Type B pancreatic cell (in vitro differentiated cells): ENCODE results near the gene MAP7. TPM values are rescaled to one million over a fixed set of nuclear protein-coding genes. Genes with fewer than 3 reads are reported as not detected.

Experiments used
- DNase-seq: peaks from one replicate; pipeline ENCODE4 v3.0.0; 2021; ENCODE audit warnings: mixed read lengths; ENCODE audit not compliant: unreplicated experiment; ENCODE audit errors: extremely low spot score
- H3K27ac Mint-ChIP-seq: 2 replicates; pipeline ENCODE4 v1.8.0; 2021; ENCODE audit warnings: mild to moderate bottlenecking, mixed read lengths
- H3K27me3 Mint-ChIP-seq: 2 replicates; pipeline ENCODE4 v1.8.0; 2021; ENCODE audit warnings: mixed read lengths
- H3K36me3 Mint-ChIP-seq: 2 replicates; pipeline ENCODE4 v1.8.0; 2021; ENCODE audit warnings: mixed read lengths
- H3K4me1 Mint-ChIP-seq: one replicate; pipeline ENCODE4 v1.8.0; 2021; ENCODE audit warnings: mixed read lengths; ENCODE audit not compliant: unreplicated experiment
- H3K4me3 Mint-ChIP-seq: 2 replicates; pipeline ENCODE4 v1.8.0; 2021; ENCODE audit warnings: mild to moderate bottlenecking, mixed read lengths
- H3K9me3 Mint-ChIP-seq: 2 replicates; pipeline ENCODE4 v1.8.0; 2021; ENCODE audit warnings: mixed read lengths
- total RNA-seq: library from RNA; stranded (reverse); gene quantifications from 2 replicates; pipeline ENCODE4 v1.2.1, GENCODE V29; 2021; ENCODE audit warnings: low replicate concordance
- TF ChIP-seq, protein P1 (sequence below): fragments of 200-600 bp; sonication (generic); conservative IDR thresholded peaks from 2 replicates; pipeline ENCODE4 v1.5.0; 2021; ENCODE audit warnings: antibody characterized with exemption, mild to moderate bottlenecking

Gene MAP7
- total RNA-seq, 1 donor from 2014 or later, result 17.8 TPM

DNA sequence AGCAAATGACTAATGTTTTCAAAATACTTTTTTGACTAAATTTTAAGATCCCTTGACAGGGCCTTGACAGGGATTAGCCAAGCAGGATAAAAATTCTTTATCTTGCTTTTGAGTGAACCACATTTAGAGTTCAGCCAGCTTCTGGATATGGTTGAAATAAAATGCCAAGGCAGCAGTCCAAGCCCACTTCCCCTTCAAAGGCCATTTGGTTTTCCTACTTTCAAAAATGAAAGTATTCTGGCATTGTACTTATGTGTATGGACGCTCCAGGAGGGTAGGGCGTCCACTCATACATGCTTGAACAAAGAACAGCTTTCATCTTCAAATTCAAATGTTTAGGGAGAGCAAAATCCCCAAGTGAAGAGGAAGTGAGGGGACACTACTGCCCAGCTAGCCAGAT lies 178.3 kb downstream of the MAP7 start:
- no peak for DNase-seq
- H3K4me3 Mint-ChIP-seq, result no peak overlapping the region
- peaks cover 5% of the 10 kb centered on the region for H3K4me1 Mint-ChIP-seq
- H3K27ac Mint-ChIP-seq, result no peak overlapping the region
- no peaks in the 10 kb centered on the region for H3K27me3 Mint-ChIP-seq
- TF ChIP-seq, protein P1, sequence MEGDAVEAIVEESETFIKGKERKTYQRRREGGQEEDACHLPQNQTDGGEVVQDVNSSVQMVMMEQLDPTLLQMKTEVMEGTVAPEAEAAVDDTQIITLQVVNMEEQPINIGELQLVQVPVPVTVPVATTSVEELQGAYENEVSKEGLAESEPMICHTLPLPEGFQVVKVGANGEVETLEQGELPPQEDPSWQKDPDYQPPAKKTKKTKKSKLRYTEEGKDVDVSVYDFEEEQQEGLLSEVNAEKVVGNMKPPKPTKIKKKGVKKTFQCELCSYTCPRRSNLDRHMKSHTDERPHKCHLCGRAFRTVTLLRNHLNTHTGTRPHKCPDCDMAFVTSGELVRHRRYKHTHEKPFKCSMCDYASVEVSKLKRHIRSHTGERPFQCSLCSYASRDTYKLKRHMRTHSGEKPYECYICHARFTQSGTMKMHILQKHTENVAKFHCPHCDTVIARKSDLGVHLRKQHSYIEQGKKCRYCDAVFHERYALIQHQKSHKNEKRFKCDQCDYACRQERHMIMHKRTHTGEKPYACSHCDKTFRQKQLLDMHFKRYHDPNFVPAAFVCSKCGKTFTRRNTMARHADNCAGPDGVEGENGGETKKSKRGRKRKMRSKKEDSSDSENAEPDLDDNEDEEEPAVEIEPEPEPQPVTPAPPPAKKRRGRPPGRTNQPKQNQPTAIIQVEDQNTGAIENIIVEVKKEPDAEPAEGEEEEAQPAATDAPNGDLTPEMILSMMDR, result no peak
- H3K36me3 Mint-ChIP-seq, result peaks cover 5% of the 10 kb centered on the region
- no peaks in the 10 kb centered on the region for H3K9me3 Mint-ChIP-seq

DNA sequence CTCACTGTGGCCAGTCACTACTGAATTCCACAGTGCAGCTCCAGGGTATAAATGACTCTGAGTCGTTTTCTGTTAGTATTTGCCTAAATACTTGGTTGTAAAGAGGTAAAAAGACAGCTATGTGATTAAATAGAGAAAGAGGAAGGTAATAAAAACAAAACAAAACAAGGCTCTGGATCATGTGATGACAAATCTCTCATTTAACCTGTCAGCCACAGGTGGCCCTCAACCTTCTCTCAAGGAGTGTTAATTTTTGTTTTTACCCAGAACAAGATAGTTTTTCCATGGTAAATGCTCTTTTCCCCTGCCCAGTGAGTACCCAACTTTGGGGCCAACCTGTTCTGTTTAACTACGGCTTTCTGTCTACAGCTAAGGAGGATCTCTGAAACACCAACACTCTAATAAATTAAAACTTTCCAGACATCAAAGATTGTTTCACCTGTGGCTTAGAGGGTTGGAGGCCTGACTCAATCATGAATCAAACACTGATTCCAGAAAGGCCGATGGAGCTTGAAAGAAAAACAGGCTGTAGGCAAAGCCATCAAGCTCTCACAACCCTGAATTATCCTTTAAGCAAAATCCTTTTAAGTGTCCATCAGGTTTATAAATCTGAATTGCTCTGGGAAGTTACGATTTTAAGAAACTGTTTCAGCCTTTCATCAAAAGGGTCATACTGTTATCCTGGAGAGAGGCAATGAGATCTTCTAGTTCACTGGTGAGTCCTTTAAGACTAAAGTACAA lies 179.1 kb downstream of the MAP7 start:
- Mint-ChIP-seq H3K4me1 (peaks cover 5% of the 10 kb centered on the region), H3K4me3 (no peak overlapping the region), H3K27me3 (no peaks in the 10 kb centered on the region), H3K9me3 (no peaks in the 10 kb centered on the region), H3K27ac (no peak overlapping the region), H3K36me3 (peaks cover 5% of the 10 kb centered on the region)
- TF ChIP-seq, protein P1, result no peak
- DNase-seq, result no peak

DNA sequence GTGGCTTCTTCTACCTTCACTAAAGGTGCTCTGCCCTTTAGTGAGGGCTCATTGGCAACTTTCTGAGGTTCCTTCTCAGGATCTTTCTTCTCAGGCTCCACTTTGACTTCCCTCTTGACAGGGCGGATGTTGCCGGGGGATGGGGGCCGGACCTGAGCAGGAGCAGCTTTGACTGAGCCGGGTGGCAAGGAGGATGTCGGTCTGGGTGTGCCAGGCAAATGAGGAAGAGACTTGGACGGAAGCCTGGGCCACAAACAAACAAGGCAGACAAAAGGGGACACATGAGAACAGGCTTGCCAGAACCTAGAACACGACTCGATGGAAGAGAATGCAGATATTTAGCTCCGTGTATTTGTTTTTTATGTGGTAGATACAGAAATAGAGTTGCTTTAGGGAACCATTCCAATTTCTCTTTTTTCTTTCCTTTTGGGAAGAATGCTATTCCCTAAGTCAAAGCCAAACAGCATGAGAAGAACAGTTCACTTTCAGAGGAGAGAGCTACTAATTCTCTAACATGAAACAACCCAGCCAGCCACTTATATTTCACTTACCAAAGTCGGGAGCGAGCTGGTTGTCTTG lies 184.4 kb downstream of the MAP7 start:
- H3K9me3 Mint-ChIP-seq, result no peaks in the 10 kb centered on the region
- H3K27me3 Mint-ChIP-seq, result no peaks in the 10 kb centered on the region
- no peak overlapping the region for H3K4me3 Mint-ChIP-seq
- TF ChIP-seq, protein P1, result no peak
- no peaks in the 10 kb centered on the region for H3K4me1 Mint-ChIP-seq
- H3K36me3 Mint-ChIP-seq, result no peaks in the 10 kb centered on the region
- H3K27ac Mint-ChIP-seq, result no peak overlapping the region
- no peak for DNase-seq

DNA sequence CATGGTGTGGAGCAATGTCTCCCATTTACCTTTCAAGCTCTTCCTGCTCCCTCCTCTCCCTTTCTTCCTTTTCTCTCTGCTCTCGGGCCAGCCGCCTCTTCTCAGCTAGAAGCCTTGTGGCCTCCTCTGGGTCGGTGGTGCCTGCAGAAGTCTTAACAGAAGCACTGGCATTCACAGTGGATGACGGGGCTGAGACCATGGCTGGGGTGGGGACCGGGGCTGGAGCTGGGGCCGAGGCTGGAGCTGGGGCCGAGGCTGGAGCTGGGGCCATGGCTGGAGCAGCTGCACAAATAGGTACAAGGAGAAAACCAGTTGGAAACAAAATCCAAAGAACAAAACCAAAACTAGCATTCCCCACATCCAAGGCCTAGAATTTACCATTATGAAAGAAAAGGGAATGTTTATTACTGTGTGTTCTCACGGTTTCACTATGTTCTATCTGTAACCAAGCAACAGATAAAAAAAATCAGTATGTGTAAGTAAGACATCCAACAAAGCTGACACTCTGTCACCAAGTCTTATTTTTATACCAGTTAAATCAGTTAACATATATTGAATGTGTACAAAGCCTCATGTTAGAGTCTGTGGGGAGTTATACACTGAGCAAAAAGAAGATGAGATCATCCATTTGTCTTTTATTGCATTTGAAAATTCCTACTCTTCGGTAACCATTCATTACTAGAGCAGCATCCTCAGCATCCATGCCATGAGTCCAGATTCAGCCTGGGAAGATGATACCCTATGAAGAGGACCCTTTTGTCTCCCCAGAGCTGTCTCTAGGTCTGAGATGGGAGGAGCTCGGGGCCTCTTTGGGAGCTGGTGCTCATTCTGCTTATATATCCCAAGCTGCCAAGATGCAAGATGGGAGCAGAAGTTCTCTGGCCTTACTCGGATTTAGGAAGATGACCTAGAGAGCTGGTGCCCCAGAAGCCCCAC lies 187.5 kb downstream of the MAP7 start:
- TF ChIP-seq, protein P1, result no peak
- no peak for DNase-seq

DNA sequence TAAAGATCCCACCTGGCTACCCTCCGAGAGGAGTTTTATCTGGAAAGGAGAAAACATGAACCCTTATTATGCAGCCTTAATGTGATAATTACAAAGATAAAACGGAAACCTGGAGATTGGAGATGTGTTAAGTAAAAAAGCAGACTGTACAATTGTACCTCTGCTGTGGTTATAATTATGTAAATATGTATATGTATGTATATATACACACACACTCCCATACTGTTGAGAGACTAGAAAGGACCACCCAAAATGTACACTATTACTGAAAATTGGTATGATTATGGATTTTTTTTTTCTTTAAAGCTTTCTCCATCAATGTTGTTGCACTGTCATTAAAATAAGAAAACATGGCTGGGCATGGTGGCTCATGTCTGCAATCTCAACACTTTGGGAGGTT lies 188.4 kb downstream of the MAP7 start:
- Mint-ChIP-seq H3K4me1 (no peaks in the 10 kb centered on the region), H3K27ac (no peak overlapping the region), H3K9me3 (no peaks in the 10 kb centered on the region), H3K36me3 (peaks cover 4% of the 10 kb centered on the region), H3K27me3 (no peaks in the 10 kb centered on the region), H3K4me3 (no peak overlapping the region)
- TF ChIP-seq, protein P1, result no peak
- no peak for DNase-seq

More for the DNA sequence above, 187.5 kb downstream of the MAP7 start:
- Mint-ChIP-seq H3K4me1 (no peaks in the 10 kb centered on the region), H3K4me3 (no peak overlapping the region), H3K27me3 (no peaks in the 10 kb centered on the region), H3K9me3 (no peaks in the 10 kb centered on the region), H3K36me3 (peaks cover 4% of the 10 kb centered on the region), H3K27ac (no peak overlapping the region)
